HEK293T (cell line): ENCODE results near the gene SLAMF7.

Experiments used
- BHLHE40 ChIP-seq: fragments of 450-650 bp; IDR thresholded peaks from 2 replicates; pipeline ENCODE4 v1.6.1; 2016; ENCODE audit warnings: mild to moderate bottlenecking, moderate library complexity, borderline replicate concordance
- CTBP1 ChIP-seq: fragments of 450-650 bp; IDR thresholded peaks from 2 replicates; pipeline ENCODE4 v1.6.1; 2016; ENCODE audit warnings: borderline replicate concordance
- ELF4 ChIP-seq: fragments of 450-650 bp; IDR thresholded peaks from 2 replicates; pipeline ENCODE4 v1.6.1; 2017; ENCODE audit warnings: antibody characterized with exemption
- FOXA1 ChIP-seq: fragments of 450-650 bp; IDR thresholded peaks from 2 replicates; pipeline ENCODE4 v1.6.1; 2016; ENCODE audit warnings: mild to moderate bottlenecking
- FOXK2 ChIP-seq: fragments of 450-650 bp; IDR thresholded peaks from 2 replicates; pipeline ENCODE4 v1.6.1; 2016; ENCODE audit warnings: mild to moderate bottlenecking
- FOXM1 ChIP-seq: fragments of 450-650 bp; IDR thresholded peaks from 2 replicates; pipeline ENCODE4 v1.6.1; 2017; ENCODE audit warnings: mild to moderate bottlenecking, borderline replicate concordance
- HDGF ChIP-seq: fragments of 450-650 bp; IDR thresholded peaks from 2 replicates; pipeline ENCODE4 v1.6.1; 2017; ENCODE audit warnings: antibody characterized with exemption, borderline replicate concordance
- L3MBTL2 ChIP-seq: fragments of 450-650 bp; conservative IDR thresholded peaks from 2 replicates; pipeline ENCODE4 v1.6.1; 2016; ENCODE audit warnings: mild to moderate bottlenecking
- NFRKB ChIP-seq: fragments of 450-650 bp; IDR thresholded peaks from 2 replicates; pipeline ENCODE4 v1.6.1; 2016; ENCODE audit warnings: mild to moderate bottlenecking, moderate library complexity
- SP1 ChIP-seq: fragments of 450-650 bp; IDR thresholded peaks from 2 replicates; pipeline ENCODE4 v1.6.1; 2017
- SUZ12 ChIP-seq: fragments of 450-650 bp; IDR thresholded peaks from 2 replicates; pipeline ENCODE4 v1.6.1; 2016; ENCODE audit warnings: mild to moderate bottlenecking
- TARDBP ChIP-seq: fragments of 450-650 bp; IDR thresholded peaks from 2 replicates; pipeline ENCODE4 v1.6.1; 2016
- ZNF384 ChIP-seq: fragments of 450-650 bp; IDR thresholded peaks from 2 replicates; pipeline ENCODE4 v1.6.1; 2016
- TF ChIP-seq, protein P1 (sequence below): fragments of 450-650 bp; IDR thresholded peaks from 2 replicates; pipeline ENCODE4 v1.6.1; 2016

DNA sequence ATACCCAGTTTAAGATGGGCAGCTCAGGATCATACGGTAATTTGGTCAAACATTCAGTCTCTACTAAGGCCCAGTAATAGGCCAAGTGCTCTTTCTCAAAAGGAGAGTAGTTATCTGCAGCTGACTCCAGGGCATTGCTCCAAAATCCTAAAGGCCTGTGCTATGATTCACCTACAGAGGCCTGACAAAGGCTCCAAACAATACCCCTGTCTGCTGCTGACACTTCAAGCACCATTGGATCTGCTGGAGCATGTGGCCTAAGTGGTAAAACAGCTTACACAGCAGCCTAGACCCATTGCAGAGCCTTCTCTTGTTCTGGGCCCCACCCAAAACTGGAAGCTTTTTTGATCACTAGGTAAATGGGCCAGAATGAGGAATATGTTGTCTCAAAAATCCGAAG, 22.8 kb downstream of the SLAMF7 start:
- no peak for TF ChIP-seq SP1
- no peak for TF ChIP-seq HDGF
- no peak for TF ChIP-seq CTBP1
- TF ChIP-seq ZNF384: no peak
- no peak for TF ChIP-seq BHLHE40
- TF ChIP-seq L3MBTL2: no peak
- no peak for TF ChIP-seq SUZ12
- no peak for TF ChIP-seq FOXK2
- TF ChIP-seq, protein P1, sequence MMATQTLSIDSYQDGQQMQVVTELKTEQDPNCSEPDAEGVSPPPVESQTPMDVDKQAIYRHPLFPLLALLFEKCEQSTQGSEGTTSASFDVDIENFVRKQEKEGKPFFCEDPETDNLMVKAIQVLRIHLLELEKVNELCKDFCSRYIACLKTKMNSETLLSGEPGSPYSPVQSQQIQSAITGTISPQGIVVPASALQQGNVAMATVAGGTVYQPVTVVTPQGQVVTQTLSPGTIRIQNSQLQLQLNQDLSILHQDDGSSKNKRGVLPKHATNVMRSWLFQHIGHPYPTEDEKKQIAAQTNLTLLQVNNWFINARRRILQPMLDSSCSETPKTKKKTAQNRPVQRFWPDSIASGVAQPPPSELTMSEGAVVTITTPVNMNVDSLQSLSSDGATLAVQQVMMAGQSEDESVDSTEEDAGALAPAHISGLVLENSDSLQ: no peak
- TF ChIP-seq TARDBP: no peak
- TF ChIP-seq NFRKB: no peak
- TF ChIP-seq FOXA1: no peak
- TF ChIP-seq FOXM1: no peak
- no peak for TF ChIP-seq ELF4
